Ovary (tissue), 9 donors: ENCODE measurements around the gene PIAS1. TPM values are rescaled to one million over a fixed set of nuclear protein-coding genes. Genes with fewer than 3 reads are reported as not detected.

Experiments used
- DNase-seq, 5 donors: peaks; one replicate each; pipeline ENCODE4 v3.0.0-alpha.2; 2019 to 2020
- H3K27ac ChIP-seq, 2 donors: fragments of 200-600 bp; one replicate each; pipeline versions ENCODE4 v1.5.1 to v1.8.0; 2019 to 2022
- H3K27me3 ChIP-seq: fragments of 200-600 bp; one replicate; pipeline ENCODE4 v1.8.0; 2022
- H3K36me3 ChIP-seq: fragments of 200-600 bp; sonication (generic); one replicate; pipeline ENCODE4 v1.5.1; 2019
- H3K4me1 ChIP-seq: one replicate; pipeline ENCODE4 v1.8.1; 2013; ENCODE audit warnings: mild to moderate bottlenecking, moderate library complexity; ENCODE audit not compliant: insufficient read depth
- H3K4me3 ChIP-seq: fragments of 200-600 bp; sonication (generic); one replicate; pipeline ENCODE4 v1.5.1; 2017
- H3K9me3 ChIP-seq, 2 donors: fragments of 200-600 bp in 1 of 2; sonication (generic) in 1 of 2; one replicate each; pipeline versions ENCODE4 v1.5.1 to v1.8.1; 2013 to 2019; ENCODE audit warnings: mild to moderate bottlenecking in 1 of 2, moderate library complexity in 1 of 2
- CTCF ChIP-seq, 3 donors: fragments of 450-650 bp in 2 of 3; fragments of 200-600 bp in 1 of 3; IDR thresholded peaks; one replicate each; pipeline versions ENCODE4 v1.5.1 to v1.8.0; 2016 to 2022; ENCODE audit warnings: antibody characterized with exemption in 3 of 3, mild to moderate bottlenecking in 1 of 3
- EP300 ChIP-seq: sonication (generic); formaldehyde crosslinking; IDR thresholded peaks from one replicate; pipeline ENCODE4 v1.6.1; 2017; ENCODE audit warnings: antibody characterized with exemption
- POLR2A ChIP-seq: fragments of 450-650 bp; IDR thresholded peaks from one replicate; pipeline ENCODE4 v1.6.1; 2017; ENCODE audit warnings: antibody characterized with exemption, mild to moderate bottlenecking, moderate library complexity
- WGBS, 3 donors: extraction: QIAGEN DNeasy Blood & Tissue Kit in 1 of 3; methylation state at CpG; one replicate each; pipeline versions ENCODE4 v1.1.5 to v1.1.7; 2013 to 2017; 5-methylcytosine and 5-hydroxymethylcytosine counted together
- intact Hi-C, 4 donors: fragments of 100-400 bp; cut with DNase I; formaldehyde crosslinking; loops; one replicate each; pipeline versions ENCODE4 v1.11.0 to v1.15.1; 2022 to 2023
- polyA plus RNA-seq, 2 donors: library from polyadenylated mRNA; stranded (reverse); fragments of 200-250 nt in 1 of 2; fragments of 350-450 nt in 1 of 2; fragmentation: Illumina TruSeq in 1 of 2; extraction: RNeasy Lipid Tissue Mini Kit (QIAGEN cat#74804) in 1 of 2; gene quantifications; one replicate each; pipeline ENCODE4 v1.2.3, GENCODE V29; 2013 to 2014
- total RNA-seq, 7 donors: library from RNA; depleted of rRNA in 2 of 7; stranded (reverse); fragments of >200 nt in 2 of 7; fragmentation: NEBNext Ultra II Directional in 3 of 7; extraction: Animal tissue kit (Norgen Biotek cat#: 25700) in 3 of 7; gene quantifications; one replicate each; pipeline versions ENCODE4 v1.1.0 to v1.2.4, GENCODE V29; 2016 to 2023
- donor health status: DM: no; HTN: no; CAD: no; lungs with moderate emphysema.
- donor health status: DM: no; HTN: no; CAD: no.
- donor health status: Bipolar disorder and iron deficiency.
- donor health status: DM: yes; HTN: yes; CAD: no.
- donor health status: DM: no; HTN: no; CAD: no.
- donor health status: DM: yes; HTN: yes; CAD: no.

Gene PIAS1
- total and polyA plus RNA-seq, 9 donors, result 18.6 to 75.4 (median 48.6) TPM

- intact Hi-C loops, result no loop called here
- H3K36me3 ChIP-seq, result no peaks in the 10 kb centered on the region
- DNase-seq, result peak in 2 of 5 donors; percentile 42 to 49
- no peaks in the 10 kb centered on the region for H3K9me3 ChIP-seq
- H3K27ac ChIP-seq, result no peak overlapping the region
- TF ChIP-seq CTCF (IDR thresholded peaks at IDR 0.05), result no peak
- TF ChIP-seq POLR2A, result no peak
- no peak for TF ChIP-seq EP300
- H3K4me3 ChIP-seq, result no peak overlapping the region
- no peaks in the 10 kb centered on the region for H3K27me3 ChIP-seq
- H3K4me1 ChIP-seq, result peaks cover 4% of the 10 kb centered on the region
- WGBS, 3 donors, result 44 to 58% (median 47%) methylated on average over 8 of the region's 8 CpGs
Observed at GRCh38 chr15:68126396-68126795, 72.3 kb downstream of the PIAS1 start.

- H3K36me3 ChIP-seq, result no peaks in the 10 kb centered on the region
- no peak overlapping the region for H3K4me3 ChIP-seq
- H3K27ac ChIP-seq, result no peak overlapping the region
- intact Hi-C loops, result no loop called here
- H3K27me3 ChIP-seq, result no peaks in the 10 kb centered on the region
- DNase-seq, result no peak
- whole genome bisulfite sequencing, 3 donors, result 52 to 64% (median 55%) methylated on average over 3 of the region's 3 CpGs
- peaks cover 4% of the 10 kb centered on the region for H3K4me1 ChIP-seq
- H3K9me3 ChIP-seq, result no peaks in the 10 kb centered on the region
- TF ChIP-seq POLR2A (no peak), EP300 (no peak), CTCF (IDR thresholded peaks at IDR 0.05) (no peak)
Observed at GRCh38 chr15:68129072-68129471, 75.0 kb downstream of the PIAS1 start.

DNA sequence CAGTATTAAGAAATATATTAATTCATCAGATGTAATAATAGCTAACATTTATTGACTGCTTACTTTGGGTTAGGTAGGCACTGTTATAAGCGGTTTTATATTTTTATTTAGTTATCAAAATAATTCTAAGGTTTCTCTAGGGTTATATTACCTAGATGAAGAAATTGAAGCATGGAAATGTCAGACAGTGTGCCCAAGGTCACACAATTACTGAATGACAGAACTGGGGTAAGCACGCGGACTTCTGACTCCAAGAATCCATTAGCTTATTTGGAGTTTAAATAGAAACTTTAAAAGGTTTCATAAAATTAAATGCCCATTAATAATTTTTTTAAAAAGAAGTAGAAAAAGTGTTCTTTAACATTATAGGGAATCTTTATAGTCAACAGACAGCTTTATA, 76.7 kb downstream of the PIAS1 start:
- 92 to 96% (median 94%) methylated on average over 3 of the region's 3 CpGs for WGBS, 3 donors
- intact Hi-C loops, result no loop called here
- Histone ChIP-seq H3K4me1 (peaks cover 4% of the 10 kb centered on the region), H3K27me3 (no peaks in the 10 kb centered on the region), H3K27ac (no peak overlapping the region), H3K9me3 (no peaks in the 10 kb centered on the region), H3K36me3 (no peaks in the 10 kb centered on the region), H3K4me3 (no peak overlapping the region)
- TF ChIP-seq POLR2A, result no peak
- no peak for DNase-seq

- peaks cover 2% of the 10 kb centered on the region for H3K4me1 ChIP-seq
- DNase-seq, result no peak
- H3K9me3 ChIP-seq, result no peaks in the 10 kb centered on the region
- H3K4me3 ChIP-seq, result no peak overlapping the region
- no peak overlapping the region for H3K27ac ChIP-seq
- intact Hi-C loops, result no loop called here
- H3K36me3 ChIP-seq, result no peaks in the 10 kb centered on the region
- no peaks in the 10 kb centered on the region for H3K27me3 ChIP-seq
- WGBS, 3 donors, result 77 to 86% (median 77%) methylated on average over 1 of the region's 1 CpG
- TF ChIP-seq CTCF (IDR thresholded peaks at IDR 0.05) (no peak), POLR2A (no peak), EP300 (no peak)
Observed at GRCh38 chr15:68137096-68137495, 83.0 kb downstream of the PIAS1 start.

DNA sequence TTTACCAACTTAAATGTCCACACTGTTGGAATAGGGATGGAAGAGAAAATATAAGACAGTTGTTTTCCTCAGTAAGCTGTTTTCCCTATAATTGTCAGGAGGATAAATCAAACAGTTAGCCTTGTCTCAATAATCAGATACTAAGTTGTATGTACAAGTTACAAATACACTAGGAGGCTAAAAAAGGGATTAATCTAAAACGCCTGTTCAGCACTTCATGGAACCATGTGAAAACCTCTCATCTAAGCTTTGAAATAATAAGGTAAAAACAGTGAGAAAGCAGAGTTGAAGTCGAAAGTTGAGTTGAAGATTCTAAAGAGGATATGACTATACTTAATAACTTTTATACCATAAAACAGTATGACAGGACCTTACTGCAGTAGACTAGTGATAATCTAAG, 89.0 kb downstream of the PIAS1 start:
- DNase-seq, result no peak
- H3K4me3 ChIP-seq, result no peak overlapping the region
- H3K36me3 ChIP-seq, result no peaks in the 10 kb centered on the region
- H3K27ac ChIP-seq, result no peak overlapping the region
- WGBS, 3 donors, result 95 to 96% (median 96%) methylated on average over 2 of the region's 2 CpGs
- TF ChIP-seq EP300, result no peak
- TF ChIP-seq POLR2A, result no peak
- TF ChIP-seq CTCF (IDR thresholded peaks at IDR 0.05), result no peak
- peaks cover 1% of the 10 kb centered on the region for H3K4me1 ChIP-seq
- intact Hi-C loops, result no loop called here
- no peaks in the 10 kb centered on the region for H3K9me3 ChIP-seq
- no peaks in the 10 kb centered on the region for H3K27me3 ChIP-seq
